HG03432 (cell line): Measurements from ENCODE around the gene CFAP45.

Experiments
- ATAC-seq: cut with Tn5 transposase; IDR thresholded peaks from one replicate; pipeline ENCODE4 v1.9.1; 2021; ENCODE audit warnings: mild to moderate bottlenecking, moderate library complexity; ENCODE audit not compliant: unreplicated experiment

CFAP45 gene

GRCh38 chr1:159831412-159832141 lies 68.4 kb downstream of the CFAP45 start:
- no peak for ATAC-seq

- ATAC-seq: no peak
These were observed 69.2 kb downstream of the CFAP45 start for GRCh38 chr1:159830722-159831121.

GRCh38 chr1:159829822-159830465 lies 70.0 kb downstream of the CFAP45 start:
- no peak for ATAC-seq

- ATAC-seq: peak; percentile 83
These were observed 70.7 kb downstream of the CFAP45 start for GRCh38 chr1:159829273-159829634.

- no peak for ATAC-seq
These were observed 71.2 kb downstream of the CFAP45 start for GRCh38 chr1:159828581-159829272.

GRCh38 chr1:159828176-159828575 lies 71.8 kb downstream of the CFAP45 start:
- no peak for ATAC-seq

- no peak for ATAC-seq
These were observed 72.4 kb downstream of the CFAP45 start for GRCh38 chr1:159827549-159827948.

- no peak for ATAC-seq
These were observed 72.9 kb downstream of the CFAP45 start for GRCh38 chr1:159827102-159827490.

- ATAC-seq: peak; percentile 40
These were observed 73.4 kb downstream of the CFAP45 start, which contains the start of gene SLAMF8 for GRCh38 chr1:159826441-159827101. SLAMF8 (plus strand) TSS chr1:159826873; CDS start chr1:159826899, 26 bp downstream.

GRCh38 chr1:159825564-159825963 lies 74.4 kb downstream of the CFAP45 start:
- no peak for ATAC-seq

GRCh38 chr1:159823406-159823805 lies 76.6 kb downstream of the CFAP45 start:
- ATAC-seq: no peak
